ENCODE data around the gene JUND. TPM values are rescaled to one million over a fixed set of nuclear protein-coding genes. Genes with fewer than 3 reads are reported as not detected.

Gene JUND
- total RNA-seq, 1 donor from 2014 or later, result 161 TPM

GRCh38 chr19:18232540-18233223 is 48.7 kb downstream of the JUND start:
- no peaks in the 10 kb centered on the region for H3K36me3 Mint-ChIP-seq (ENCODE audit: low read depth, unreplicated experiment)
- no peaks in the 10 kb centered on the region for H3K9me3 ChIP-seq (ENCODE audit: insufficient read depth, low read depth, low read length)
- H3K9me3 Mint-ChIP-seq (ENCODE audit: unreplicated experiment), result peaks cover 5% of the 10 kb centered on the region
- no peaks in the 10 kb centered on the region for H3K36me3 ChIP-seq (ENCODE audit: insufficient read depth, low read length)
- no peaks in the 10 kb centered on the region for H3K4me1 ChIP-seq (ENCODE audit: insufficient read depth, low read length)
- H3K27me3 Mint-ChIP-seq (ENCODE audit: low read depth, unreplicated experiment), result peaks cover 45% of the 10 kb centered on the region
- H3K9ac ChIP-seq (ENCODE audit: low read length), result no peak overlapping the region
- peaks cover 4% of the 10 kb centered on the region for H3K4me1 Mint-ChIP-seq (ENCODE audit: low read depth, unreplicated experiment)
- H4K20me1 ChIP-seq (ENCODE audit: insufficient read depth, low read length), result no peaks in the 10 kb centered on the region
- H3K4me3 ChIP-seq (ENCODE audit: insufficient read depth, low read depth, low read length), result no peak overlapping the region
- DNase-seq (ENCODE audit: low read depth) (no peak), FAIRE-seq (no peak)
- no peaks in the 10 kb centered on the region for H3K79me2 ChIP-seq (ENCODE audit: insufficient read depth, low read length)
- H2AFZ ChIP-seq (ENCODE audit: low read depth, low read length), result no peak overlapping the region
- H3K4me2 ChIP-seq (ENCODE audit: low read length), result peak overlapping the region; percentile 63
- H3K27me3 ChIP-seq (ENCODE audit: insufficient read depth, low read length), result peaks cover 12% of the 10 kb centered on the region
- H3K27ac Mint-ChIP-seq (ENCODE audit: unreplicated experiment), result no peak overlapping the region
- H3K27ac ChIP-seq (ENCODE audit: low read depth, low read length), result no peak overlapping the region
- TF ChIP-seq EZH2 (IDR thresholded peaks at IDR 0.05; ENCODE audit: insufficient read depth, low read length) (no peak), CTCF (IDR thresholded peaks at IDR 0.05; ENCODE audit: insufficient read depth, low read depth, low read length) (no peak)
- H3K4me3 Mint-ChIP-seq (ENCODE audit: unreplicated experiment), result peak overlapping the region; percentile 75

- peaks cover 43% of the 10 kb centered on the region for H3K27me3 Mint-ChIP-seq (ENCODE audit: low read depth, unreplicated experiment)
- H3K27ac Mint-ChIP-seq (ENCODE audit: unreplicated experiment), result no peak overlapping the region
- DNase-seq (ENCODE audit: low read depth), result no peak
- Histone ChIP-seq H3K36me3 (ENCODE audit: insufficient read depth, low read length) (no peaks in the 10 kb centered on the region), H4K20me1 (ENCODE audit: insufficient read depth, low read length) (no peaks in the 10 kb centered on the region), H3K27me3 (ENCODE audit: insufficient read depth, low read length) (peaks cover 12% of the 10 kb centered on the region), H3K9me3 (ENCODE audit: insufficient read depth, low read depth, low read length) (no peaks in the 10 kb centered on the region), H3K27ac (ENCODE audit: low read depth, low read length) (no peak overlapping the region), H3K79me2 (ENCODE audit: insufficient read depth, low read length) (no peaks in the 10 kb centered on the region), H3K9ac (ENCODE audit: low read length) (no peak overlapping the region), H3K4me3 (ENCODE audit: insufficient read depth, low read depth, low read length) (no peak overlapping the region), H2AFZ (ENCODE audit: low read depth, low read length) (no peak overlapping the region), H3K4me2 (ENCODE audit: low read length) (no peak overlapping the region), H3K4me1 (ENCODE audit: insufficient read depth, low read length) (no peaks in the 10 kb centered on the region)
- H3K4me1 Mint-ChIP-seq (ENCODE audit: low read depth, unreplicated experiment), result peaks cover 4% of the 10 kb centered on the region
- no peak for FAIRE-seq
- H3K9me3 Mint-ChIP-seq (ENCODE audit: unreplicated experiment), result peaks cover 5% of the 10 kb centered on the region
- TF ChIP-seq CTCF (IDR thresholded peaks at IDR 0.05; ENCODE audit: insufficient read depth, low read depth, low read length) (no peak), EZH2 (IDR thresholded peaks at IDR 0.05; ENCODE audit: insufficient read depth, low read length) (no peak)
- H3K36me3 Mint-ChIP-seq (ENCODE audit: low read depth, unreplicated experiment), result no peaks in the 10 kb centered on the region
- H3K4me3 Mint-ChIP-seq (ENCODE audit: unreplicated experiment), result no peak overlapping the region
Observed at GRCh38 chr19:18231775-18232174, 49.6 kb downstream of the JUND start.

All from astrocyte (in vitro differentiated cells and primary cell).